GM12878 (cell line): ENCODE data around the gene FCRL6. TPM values are rescaled to one million over a fixed set of nuclear protein-coding genes. Genes with fewer than 3 reads are reported as not detected.

Source experiments
- ATAC-seq: fragments of 200-7000 bp; cut with Tn5 transposase; 3 replicates; pipeline ENCODE4 v1.9.1; 2020; ENCODE audit warnings: mild to moderate bottlenecking, moderate library complexity
- BruUV-seq: library from RNA; stranded (reverse); fragments of 400-500 nt; replicated peaks from 2 replicates; lab custom pipeline; 2021; lab: Mats Ljungman, UMichigan
- CTCF ChIA-PET: fragments of 300-600 bp; sonication (Branson Sonifier 250); formaldehyde crosslinking; extraction: SDS; loops from one replicate; lab custom pipeline; 2021; ENCODE audit warnings: inconsistent platforms; lab: Yijun Ruan, JAX
- POLR2A ChIA-PET: fragments of 350-600 bp; formaldehyde crosslinking; extraction: SDS; loops from one replicate; lab custom pipeline; 2021; ENCODE audit warnings: inconsistent platforms; lab: Charles Lee
- RAD21 ChIA-PET: fragments of 300-600 bp; sonication (Branson Sonifier 250); formaldehyde crosslinking; loops from one replicate; lab custom pipeline; 2023; ENCODE audit warnings: antibody characterized with exemption; ENCODE audit not compliant: unreplicated experiment; lab: Charles Lee
- SMC1A ChIA-PET: fragments of 300-600 bp; sonication (Branson Sonifier 250); formaldehyde crosslinking; loops from one replicate; lab custom pipeline; 2023; ENCODE audit not compliant: unreplicated experiment, uncharacterized antibody; lab: Charles Lee
- DNase-seq: peaks from one replicate; pipeline ENCODE4 v3.0.0-alpha.2; 2011; ENCODE audit warnings: low read depth, low spot score
- FAIRE-seq: peaks from 3 replicates; lab custom pipeline; 2011; peaks lifted over from hg19 to GRCh38; lab: Jason Lieb, UNC
- H2AFZ ChIP-seq: 2 replicates; pipeline ENCODE4 v1.6.0; 2011; ENCODE audit warnings: low read depth, low read length, control low read depth; ENCODE audit not compliant: control insufficient read depth
- H3K27ac ChIP-seq: 2 replicates; pipeline ENCODE4 v1.5.1; 2011; ENCODE audit warnings: control low read depth; ENCODE audit not compliant: control insufficient read depth, insufficient read depth
- H3K27me3 ChIP-seq, 2 experiments: replicated peaks in 1 of 2; 2 replicates each; pipeline versions ENCODE4 v1.6.0 to v1.6.1; 2011; ENCODE audit warnings: low read length in 1 of 2; ENCODE audit not compliant: control insufficient read depth in 2 of 2, insufficient read depth in 2 of 2
- H3K36me3 ChIP-seq, 2 experiments: 2 replicates each; pipeline ENCODE4 v1.5.1; 2011; ENCODE audit warnings: low read length in 1 of 2; ENCODE audit not compliant: control insufficient read depth in 2 of 2, insufficient read depth in 2 of 2
- H3K4me1 ChIP-seq: 2 replicates; pipeline ENCODE4 v1.6.1; 2011; ENCODE audit warnings: mild to moderate bottlenecking, low read length, moderate library complexity, mixed read lengths; ENCODE audit not compliant: control insufficient read depth, insufficient read depth
- H3K4me2 ChIP-seq: 2 replicates; pipeline ENCODE4 v1.6.0; 2011; ENCODE audit warnings: control low read depth; ENCODE audit not compliant: control insufficient read depth, insufficient read depth
- H3K4me3 ChIP-seq: fragments of 200-600 bp; sonication (generic); 2 replicates; pipeline ENCODE4 v1.5.1; 2016
- H3K79me2 ChIP-seq: 2 replicates; pipeline ENCODE4 v1.6.0; 2011; ENCODE audit warnings: low read length; ENCODE audit not compliant: control insufficient read depth, insufficient read depth
- H3K9ac ChIP-seq: 2 replicates; pipeline ENCODE4 v1.8.0; 2011; ENCODE audit warnings: low read length, control low read depth, mixed read lengths; ENCODE audit not compliant: control insufficient read depth, insufficient read depth
- H3K9me3 ChIP-seq: replicated peaks from 3 replicates; pipeline ENCODE4 v1.5.1; 2011; ENCODE audit warnings: mild to moderate bottlenecking, low read length; ENCODE audit not compliant: control insufficient read depth, insufficient read depth
- H4K20me1 ChIP-seq: 2 replicates; pipeline ENCODE4 v1.6.0; 2011; ENCODE audit not compliant: control insufficient read depth, insufficient read depth
- CBX3 ChIP-seq: fragments of 200-600 bp; sonication (generic); IDR thresholded peaks from 2 replicates; pipeline ENCODE4 v1.6.1; 2016; ENCODE audit warnings: low read depth, borderline replicate concordance
- SIX5 ChIP-seq: IDR thresholded peaks from 2 replicates; pipeline ENCODE4 v1.6.1; 2011; ENCODE audit warnings: mild to moderate bottlenecking, low read depth, low read length, moderate library complexity; ENCODE audit not compliant: severe bottlenecking
- ZBED1 ChIP-seq: IDR thresholded peaks from 2 replicates; pipeline ENCODE4 v1.6.1; 2016; ENCODE audit warnings: borderline replicate concordance
- WGBS: methylation state at CpG from one replicate; pipeline ENCODE4 v1.1.6; 2016; ENCODE audit warnings: low lambda C conversion rate; ENCODE audit not compliant: insufficient replicate concordance, insufficient coverage; ENCODE audit errors: missing lambda C conversion rate; 5-methylcytosine and 5-hydroxymethylcytosine counted together
- in situ Hi-C: fragments of 300-500 bp; cut with MboI; formaldehyde crosslinking; loops from 9 replicates; pipeline ENCODE4 v1.14.3; 2018; ENCODE audit warnings: mixed read lengths
- intact Hi-C: fragments of 100-400 bp; cut with micrococcal nuclease; formaldehyde crosslinking; loops from one replicate; pipeline ENCODE4 v1.14.2; 2022; ENCODE audit not compliant: unreplicated experiment
- polyA plus RNA-seq, 11 experiments: library from polyadenylated mRNA; depleted of rRNA in 4 of 11; unstranded in 6 of 11; stranded (reverse) in 5 of 11; fragments of >200 nt; fragmentation: Nextera tagmentation in 4 of 11; fragmentation: Illumina TruSeq in 1 of 11; extraction: Ambion mirVana in 4 of 11; extraction: Trizol in 1 of 11; gene quantifications; 1 replicate in 1 of 11; 2 replicates in 10 of 11; pipeline versions ENCODE4 v1.2.1 to v1.2.3, GENCODE V29; 2011 to 2016; ENCODE audit warnings: inconsistent platforms in 2 of 11, missing spikeins in 2 of 11, low read depth in 1 of 11
- total RNA-seq, 4 experiments: library from RNA; depleted of rRNA in 3 of 4; stranded (reverse); fragments of >200 nt in 3 of 4; fragmentation: Illumina TruSeq in 1 of 4; extraction: Trizol in 1 of 4; gene quantifications; 2 replicates each; pipeline versions ENCODE4 v1.2.1 to v1.2.3, GENCODE V29; 2013 to 2021
- TF ChIP-seq, protein P1 (sequence below): fragments of 450-650 bp; formaldehyde crosslinking; IDR thresholded peaks from 2 replicates; pipeline ENCODE4 v1.4.0; 2020; ENCODE audit warnings: mild to moderate bottlenecking, moderate library complexity
- TF ChIP-seq, protein P2 (sequence below): IDR thresholded peaks from 2 replicates; pipeline ENCODE4 v1.6.1; 2012; ENCODE audit warnings: improper control_type of control experiment, low read depth, low read length; ENCODE audit not compliant: insufficient replicate concordance

The FCRL6 gene
- total and polyA plus RNA-seq, 10 of the 15 experiments (the other 5 are each of a cell fraction or from before 2014, with no cell fraction given): 0.04 to 0.16 (median 0.11) TPM; not detected in 7

GRCh38 chr1:159857889-159858288, 55.7 kb downstream of the FCRL6 start:
- Histone ChIP-seq H3K9ac (no peak overlapping the region), H3K4me1 (no peaks in the 10 kb centered on the region), H3K9me3 (no peaks in the 10 kb centered on the region), H4K20me1 (no peaks in the 10 kb centered on the region), H3K4me2 (no peak overlapping the region), H2AFZ (no peak overlapping the region), H3K36me3 (no peaks in the 10 kb centered on the region), H3K4me3 (no peak overlapping the region), H3K27me3 (peaks cover 3 to 11% of the 10 kb centered on the region in 2 experiments), H3K27ac (no peak overlapping the region), H3K79me2 (no peaks in the 10 kb centered on the region)
- no TSS peak for BruUV-seq
- ChIA-PET CTCF (interaction anchor here (0.6 kb wide), 1 partner anchor 49 kb away, joined by 4 read pairs; no protein-coding TSS in a partner anchor), SMC1A (no interaction called here), RAD21 (no interaction called here), POLR2A (no interaction called here)
- DNase-seq (no peak), ATAC-seq (no peak), FAIRE-seq (no peak)
- in situ Hi-C loops: no loop called here
- 22% methylated on average over 6 of the region's 6 CpGs for WGBS
- intact Hi-C loops: no loop called here
- TF ChIP-seq, protein P1, sequence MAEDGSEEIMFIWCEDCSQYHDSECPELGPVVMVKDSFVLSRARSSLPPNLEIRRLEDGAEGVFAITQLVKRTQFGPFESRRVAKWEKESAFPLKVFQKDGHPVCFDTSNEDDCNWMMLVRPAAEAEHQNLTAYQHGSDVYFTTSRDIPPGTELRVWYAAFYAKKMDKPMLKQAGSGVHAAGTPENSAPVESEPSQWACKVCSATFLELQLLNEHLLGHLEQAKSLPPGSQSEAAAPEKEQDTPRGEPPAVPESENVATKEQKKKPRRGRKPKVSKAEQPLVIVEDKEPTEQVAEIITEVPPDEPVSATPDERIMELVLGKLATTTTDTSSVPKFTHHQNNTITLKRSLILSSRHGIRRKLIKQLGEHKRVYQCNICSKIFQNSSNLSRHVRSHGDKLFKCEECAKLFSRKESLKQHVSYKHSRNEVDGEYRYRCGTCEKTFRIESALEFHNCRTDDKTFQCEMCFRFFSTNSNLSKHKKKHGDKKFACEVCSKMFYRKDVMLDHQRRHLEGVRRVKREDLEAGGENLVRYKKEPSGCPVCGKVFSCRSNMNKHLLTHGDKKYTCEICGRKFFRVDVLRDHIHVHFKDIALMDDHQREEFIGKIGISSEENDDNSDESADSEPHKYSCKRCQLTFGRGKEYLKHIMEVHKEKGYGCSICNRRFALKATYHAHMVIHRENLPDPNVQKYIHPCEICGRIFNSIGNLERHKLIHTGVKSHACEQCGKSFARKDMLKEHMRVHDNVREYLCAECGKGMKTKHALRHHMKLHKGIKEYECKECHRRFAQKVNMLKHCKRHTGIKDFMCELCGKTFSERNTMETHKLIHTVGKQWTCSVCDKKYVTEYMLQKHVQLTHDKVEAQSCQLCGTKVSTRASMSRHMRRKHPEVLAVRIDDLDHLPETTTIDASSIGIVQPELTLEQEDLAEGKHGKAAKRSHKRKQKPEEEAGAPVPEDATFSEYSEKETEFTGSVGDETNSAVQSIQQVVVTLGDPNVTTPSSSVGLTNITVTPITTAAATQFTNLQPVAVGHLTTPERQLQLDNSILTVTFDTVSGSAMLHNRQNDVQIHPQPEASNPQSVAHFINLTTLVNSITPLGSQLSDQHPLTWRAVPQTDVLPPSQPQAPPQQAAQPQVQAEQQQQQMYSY (CRISPR knock-in tag): no peak
- no peak for TF ChIP-seq SIX5

DNA sequence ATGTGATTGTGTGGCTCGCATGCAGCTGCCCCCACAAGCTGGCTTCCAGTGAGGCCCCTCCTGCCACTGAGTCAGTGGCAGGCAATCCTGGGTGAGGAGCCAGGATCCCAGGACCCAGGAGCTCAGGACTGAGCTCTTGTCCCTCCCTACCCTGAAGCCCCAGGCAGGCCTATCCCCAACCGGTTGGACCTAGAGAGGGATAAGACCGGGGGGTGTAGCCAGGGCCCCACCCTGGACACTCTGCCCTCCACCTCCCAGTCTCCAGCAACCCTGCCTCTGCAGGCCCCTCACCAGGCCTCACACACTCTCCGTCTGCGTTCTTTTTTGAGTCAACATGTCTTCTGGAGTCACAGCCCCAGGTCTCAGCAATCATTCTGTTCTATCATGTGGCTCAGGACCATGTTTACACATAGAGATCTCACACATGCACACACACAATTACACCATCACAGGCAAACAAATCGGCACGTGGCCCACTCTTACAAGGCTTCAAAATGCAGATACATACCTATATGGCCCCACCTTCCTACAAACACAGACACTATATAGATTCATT, 57.7 kb downstream of the FCRL6 start:
- Histone ChIP-seq H3K9ac (no peak overlapping the region), H3K4me3 (no peak overlapping the region), H3K27me3 (peaks cover 3 to 11% of the 10 kb centered on the region in 2 experiments), H3K79me2 (no peaks in the 10 kb centered on the region), H3K9me3 (no peaks in the 10 kb centered on the region), H2AFZ (no peak overlapping the region), H3K4me2 (no peak overlapping the region), H3K27ac (no peak overlapping the region), H4K20me1 (no peaks in the 10 kb centered on the region), H3K4me1 (no peaks in the 10 kb centered on the region), H3K36me3 (no peaks in the 10 kb centered on the region)
- intact Hi-C loops (no loop called here), in situ Hi-C loops (no loop called here)
- ATAC-seq (no peak), FAIRE-seq (no peak), DNase-seq (no peak)
- ChIA-PET CTCF (interaction anchor here (1.1 kb wide), 1 partner anchor 61 kb away, joined by 4 read pairs; no protein-coding TSS in a partner anchor), SMC1A (no interaction called here), POLR2A (no interaction called here), RAD21 (no interaction called here)
- 33% methylated on average over 7 of the region's 7 CpGs for WGBS
- BruUV-seq: no TSS peak
- TF ChIP-seq, protein P2, sequence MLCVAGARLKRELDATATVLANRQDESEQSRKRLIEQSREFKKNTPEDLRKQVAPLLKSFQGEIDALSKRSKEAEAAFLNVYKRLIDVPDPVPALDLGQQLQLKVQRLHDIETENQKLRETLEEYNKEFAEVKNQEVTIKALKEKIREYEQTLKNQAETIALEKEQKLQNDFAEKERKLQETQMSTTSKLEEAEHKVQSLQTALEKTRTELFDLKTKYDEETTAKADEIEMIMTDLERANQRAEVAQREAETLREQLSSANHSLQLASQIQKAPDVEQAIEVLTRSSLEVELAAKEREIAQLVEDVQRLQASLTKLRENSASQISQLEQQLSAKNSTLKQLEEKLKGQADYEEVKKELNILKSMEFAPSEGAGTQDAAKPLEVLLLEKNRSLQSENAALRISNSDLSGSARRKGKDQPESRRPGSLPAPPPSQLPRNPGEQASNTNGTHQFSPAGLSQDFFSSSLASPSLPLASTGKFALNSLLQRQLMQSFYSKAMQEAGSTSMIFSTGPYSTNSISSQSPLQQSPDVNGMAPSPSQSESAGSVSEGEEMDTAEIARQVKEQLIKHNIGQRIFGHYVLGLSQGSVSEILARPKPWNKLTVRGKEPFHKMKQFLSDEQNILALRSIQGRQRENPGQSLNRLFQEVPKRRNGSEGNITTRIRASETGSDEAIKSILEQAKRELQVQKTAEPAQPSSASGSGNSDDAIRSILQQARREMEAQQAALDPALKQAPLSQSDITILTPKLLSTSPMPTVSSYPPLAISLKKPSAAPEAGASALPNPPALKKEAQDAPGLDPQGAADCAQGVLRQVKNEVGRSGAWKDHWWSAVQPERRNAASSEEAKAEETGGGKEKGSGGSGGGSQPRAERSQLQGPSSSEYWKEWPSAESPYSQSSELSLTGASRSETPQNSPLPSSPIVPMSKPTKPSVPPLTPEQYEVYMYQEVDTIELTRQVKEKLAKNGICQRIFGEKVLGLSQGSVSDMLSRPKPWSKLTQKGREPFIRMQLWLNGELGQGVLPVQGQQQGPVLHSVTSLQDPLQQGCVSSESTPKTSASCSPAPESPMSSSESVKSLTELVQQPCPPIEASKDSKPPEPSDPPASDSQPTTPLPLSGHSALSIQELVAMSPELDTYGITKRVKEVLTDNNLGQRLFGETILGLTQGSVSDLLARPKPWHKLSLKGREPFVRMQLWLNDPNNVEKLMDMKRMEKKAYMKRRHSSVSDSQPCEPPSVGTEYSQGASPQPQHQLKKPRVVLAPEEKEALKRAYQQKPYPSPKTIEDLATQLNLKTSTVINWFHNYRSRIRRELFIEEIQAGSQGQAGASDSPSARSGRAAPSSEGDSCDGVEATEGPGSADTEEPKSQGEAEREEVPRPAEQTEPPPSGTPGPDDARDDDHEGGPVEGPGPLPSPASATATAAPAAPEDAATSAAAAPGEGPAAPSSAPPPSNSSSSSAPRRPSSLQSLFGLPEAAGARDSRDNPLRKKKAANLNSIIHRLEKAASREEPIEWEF: no peak
- TF ChIP-seq CBX3 (no peak), ZBED1 (no peak)
